K562 (cell line): ENCODE measurements around the gene TPD52L1. TPM values are rescaled to one million over a fixed set of nuclear protein-coding genes. Genes with fewer than 3 reads are reported as not detected.

Experiments
- ATAC-seq: fragments of 200-7000 bp; cut with Tn5 transposase; 3 replicates; pipeline ENCODE4 v1.9.1; 2020; ENCODE audit warnings: moderate library complexity
- BruUV-seq: library from RNA; stranded (reverse); fragments of 400-500 nt; replicated peaks from 2 replicates; lab custom pipeline; 2021; lab: Mats Ljungman, UMichigan
- CTCF ChIA-PET: fragments of 300-600 bp; formaldehyde crosslinking; extraction: SDS; loops from one replicate; lab custom pipeline; 2021; ENCODE audit warnings: low intra/inter-chr PET ratio; lab: Yijun Ruan, JAX
- POLR2A ChIA-PET: fragments of 300-600, 350-650 bp; sonication (Branson Sonifier 250); formaldehyde crosslinking; extraction: SDS; loops from one replicate; lab custom pipeline; 2021; ENCODE audit warnings: antibody characterized with exemption, inconsistent platforms; lab: Yijun Ruan, JAX
- DNase-seq, 4 experiments: peaks; one replicate each; pipeline versions ENCODE4 v3.0.0 to v3.0.0-alpha.2; 2011 to 2018; ENCODE audit warnings: low spot score in 3 of 4, mixed read lengths in 3 of 4; ENCODE audit errors: extremely low read depth in 1 of 4
- FAIRE-seq: peaks from 2 replicates; lab custom pipeline; 2011; peaks lifted over from hg19 to GRCh38; lab: Jason Lieb, UNC
- H2AFZ ChIP-seq: 2 replicates; pipeline ENCODE4 v1.6.0; 2011; ENCODE audit warnings: low read depth, low read length, control low read depth, inconsistent platforms
- H3K27ac ChIP-seq: fragments of 200-600 bp; 3 replicates; pipeline ENCODE4 v1.8.0; 2011; ENCODE audit warnings: low read depth, mild to moderate bottlenecking, control low read depth, inconsistent platforms, low read length, moderate library complexity, mixed read lengths; ENCODE audit errors: extremely low read depth
- H3K27me3 ChIP-seq, 2 experiments: fragments of 300-600 bp in 1 of 2; 2 replicates in 1 of 2; 3 replicates in 1 of 2; pipeline versions ENCODE4 v1.6.0 to v1.8.0; 2011; ENCODE audit warnings: inconsistent platforms in 2 of 2, low read length in 2 of 2, mild to moderate bottlenecking in 1 of 2, mixed read lengths in 1 of 2, moderate library complexity in 1 of 2; ENCODE audit not compliant: control insufficient read depth in 2 of 2, insufficient read depth in 2 of 2
- H3K36me3 ChIP-seq: fragments of 300-600 bp; 3 replicates; pipeline ENCODE4 v1.8.0; 2011; ENCODE audit warnings: mild to moderate bottlenecking, low read length, inconsistent platforms; ENCODE audit not compliant: control insufficient read depth, insufficient read depth
- H3K4me1 ChIP-seq, 2 experiments: fragments of 200-600 bp in 1 of 2; replicated peaks in 1 of 2; 2 replicates in 1 of 2; 3 replicates in 1 of 2; pipeline versions ENCODE4 v1.5.1 to v1.8.0; 2011; ENCODE audit warnings: inconsistent platforms in 2 of 2, low read length in 2 of 2, mild to moderate bottlenecking in 1 of 2, mixed read lengths in 1 of 2, moderate library complexity in 1 of 2; ENCODE audit not compliant: control insufficient read depth in 2 of 2, insufficient read depth in 2 of 2
- H3K4me2 ChIP-seq: 2 replicates; pipeline ENCODE4 v1.6.1; 2011; ENCODE audit warnings: low read length, control low read depth, inconsistent platforms, mixed read lengths; ENCODE audit not compliant: insufficient read depth
- H3K4me3 ChIP-seq: fragments of 200-600 bp; sonication (generic), shearing (Covaris generic); 2 replicates; pipeline ENCODE4 v1.5.1; 2016; ENCODE audit warnings: control low read depth, inconsistent platforms
- H3K79me2 ChIP-seq: fragments of 200-600 bp; 3 replicates; pipeline ENCODE4 v1.8.0; 2011; ENCODE audit warnings: low read length, inconsistent platforms; ENCODE audit not compliant: control insufficient read depth, insufficient read depth
- H3K9ac ChIP-seq, 2 experiments: 2 replicates each; pipeline versions ENCODE4 v1.6.0 to v1.6.1; 2011; ENCODE audit warnings: low read depth in 2 of 2, low read length in 2 of 2, control low read depth in 1 of 2, inconsistent platforms in 1 of 2, mild to moderate bottlenecking in 1 of 2, mixed read lengths in 1 of 2; ENCODE audit not compliant: insufficient read depth in 1 of 2
- H3K9me1 ChIP-seq: one replicate; pipeline ENCODE4 v1.6.0; 2011; ENCODE audit warnings: inconsistent platforms, mild to moderate bottlenecking, low read length, moderate library complexity; ENCODE audit not compliant: control insufficient read depth, insufficient read depth
- H3K9me3 ChIP-seq: replicated peaks from 2 replicates; pipeline ENCODE4 v1.5.1; 2011; ENCODE audit warnings: low read depth, low read length, inconsistent platforms; ENCODE audit not compliant: control insufficient read depth, insufficient read depth
- H4K20me1 ChIP-seq: replicated peaks from 2 replicates; pipeline ENCODE4 v1.6.1; 2011; ENCODE audit warnings: low read length, inconsistent platforms, mixed read lengths; ENCODE audit not compliant: control insufficient read depth, insufficient read depth
- ARID4B ChIP-seq: sonication (generic); formaldehyde crosslinking; IDR thresholded peaks from 2 replicates; pipeline ENCODE4 v1.8.0; 2022; ENCODE audit warnings: mild to moderate bottlenecking, missing genetic modification reagents
- ATF3 ChIP-seq, 2 experiments: fragments of 450-650 bp in 1 of 2; sonication (generic) in 1 of 2; formaldehyde crosslinking in 1 of 2; IDR thresholded peaks in 1 of 2; conservative IDR thresholded peaks in 1 of 2; 2 replicates each; pipeline versions ENCODE4 v1.6.1 to v1.8.1; 2016 to 2023; ENCODE audit warnings: mild to moderate bottlenecking in 2 of 2, moderate library complexity in 2 of 2, inconsistent platforms in 1 of 2, missing genetic modification reagents in 1 of 2
- ATF7 ChIP-seq: fragments of 450-650 bp; IDR thresholded peaks from 2 replicates; pipeline ENCODE4 v1.7.1; 2014; ENCODE audit warnings: mild to moderate bottlenecking, moderate library complexity
- CEBPG ChIP-seq, 3 experiments: fragments of 200-800 bp in 1 of 3; sonication (Bioruptor generic) in 1 of 3; sonication (generic) in 1 of 3; formaldehyde crosslinking in 1 of 3; IDR thresholded peaks in 2 of 3; conservative IDR thresholded peaks in 1 of 3; 2 replicates each; pipeline versions ENCODE4 v1.6.1 to v1.8.0; 2016 to 2022; ENCODE audit warnings: missing compliant biosample characterization in 2 of 3, missing genetic modification characterization in 2 of 3, mild to moderate bottlenecking in 1 of 3, missing genetic modification reagents in 1 of 3
- GTF3C2 ChIP-seq: IDR thresholded peaks from 3 replicates; pipeline ENCODE4 v1.6.1; 2011; ENCODE audit warnings: borderline replicate concordance, mild to moderate bottlenecking, moderate library complexity; ENCODE audit not compliant: insufficient read length; ENCODE audit errors: extremely low read depth
- HDAC3 ChIP-seq: fragments of 450-650 bp; IDR thresholded peaks from 2 replicates; pipeline ENCODE4 v1.6.1; 2018; ENCODE audit warnings: borderline replicate concordance, mild to moderate bottlenecking, moderate library complexity; ENCODE audit not compliant: partially characterized antibody
- KLF6 ChIP-seq: fragments of 250-450 bp; sonication (Bioruptor Pico); IDR thresholded peaks from 2 replicates; pipeline ENCODE4 v1.4.0; 2020; ENCODE audit warnings: mild to moderate bottlenecking, moderate library complexity, borderline replicate concordance
- RFX7 ChIP-seq: fragments of 250-450 bp; sonication (Bioruptor Pico); IDR thresholded peaks from 2 replicates; pipeline ENCODE4 v1.5.1; 2021; ENCODE audit warnings: mild to moderate bottlenecking
- TAL1 ChIP-seq: fragments of 450-650 bp; IDR thresholded peaks from 2 replicates; pipeline ENCODE4 v1.6.1; 2016; ENCODE audit warnings: mild to moderate bottlenecking
- ZNF699 ChIP-seq: fragments of 250-450 bp; sonication (Bioruptor Pico); IDR thresholded peaks from 2 replicates; pipeline ENCODE4 v1.8.0; 2021; ENCODE audit warnings: mild to moderate bottlenecking, moderate library complexity; ENCODE audit not compliant: insufficient replicate concordance
- WGBS: fragments of 100-300 bp; shearing (Covaris generic); methylation state at CpG from one replicate; pipeline ENCODE4 v1.1.6; 2016; ENCODE audit warnings: low coverage, mixed read lengths; ENCODE audit not compliant: insufficient coverage; ENCODE audit errors: missing lambda C conversion rate; 5-methylcytosine and 5-hydroxymethylcytosine counted together
- in situ Hi-C: fragments of 300-500 bp; cut with MboI; formaldehyde crosslinking; loops from 4 replicates; pipeline ENCODE4 v1.15.0; 2018; ENCODE audit warnings: inconsistent platforms, mixed read lengths
- intact Hi-C: fragments of 100-400 bp; cut with micrococcal nuclease; formaldehyde crosslinking; loops from 2 replicates; pipeline ENCODE4 v1.14.2; 2022
- polyA plus RNA-seq, 8 experiments: library from polyadenylated mRNA; depleted of rRNA in 4 of 8; stranded (reverse) in 5 of 8; unstranded in 3 of 8; fragments of >200 nt; fragmentation: Nextera tagmentation in 2 of 8; fragmentation: Illumina TruSeq in 1 of 8; extraction: Ambion mirVana in 2 of 8; extraction: Trizol in 1 of 8; gene quantifications; 2 replicates each; pipeline versions ENCODE4 v1.2.1 to v1.2.3, GENCODE V29; 2011 to 2014; ENCODE audit warnings: inconsistent platforms in 1 of 8, missing spikeins in 1 of 8
- total RNA-seq, 7 experiments: library from RNA; depleted of rRNA in 6 of 7; stranded (reverse); fragments of >200 nt in 6 of 7; fragmentation: Illumina TruSeq in 2 of 7; extraction: Trizol in 2 of 7; gene quantifications; 2 replicates each; pipeline versions ENCODE4 v1.2.1 to v1.2.3, GENCODE V29; 2011 to 2021; ENCODE audit warnings: low replicate concordance in 1 of 7

TPD52L1 gene
- total and polyA plus RNA-seq, 9 of the 15 experiments (the other 6 are each of a cell fraction or from before 2014, with no cell fraction given): 12.9 to 149 (median 75.7) TPM

GRCh38 chr6:125169522-125169921 lies 15.9 kb downstream of the TPD52L1 start (continued):
- TF ChIP-seq GTF3C2: no peak
- TF ChIP-seq RFX7 (CRISPR knock-in tag): no peak
- TF ChIP-seq ZNF699: no peak
- TF ChIP-seq TAL1: peak; percentile 12; the same call in 1 of the 2 replicates
- no peak for TF ChIP-seq HDAC3

GRCh38 chr6:125170376-125170775 lies 16.8 kb downstream of the TPD52L1 start:
- Histone ChIP-seq H3K27me3 (no peaks in the 10 kb centered on the region), H3K36me3 (no peaks in the 10 kb centered on the region; the same call in 2 of the 3 replicates), H3K9me3 (no peaks in the 10 kb centered on the region), H3K4me2 (no peak overlapping the region), H3K27ac (no peak overlapping the region), H3K79me2 (0 out of 3 replicates have a peak, but pooled peaks cover 4% of the 10 kb centered on the region), H3K9me1 (no peaks in the 10 kb centered on the region), H4K20me1 (no peaks in the 10 kb centered on the region), H3K4me1 (peaks cover 0 to 41% of the 10 kb centered on the region in 2 experiments; a peak in 3 of 5 replicates), H2AFZ (no peak overlapping the region), H3K9ac (no peak overlapping the region; a peak in 1 of 4 replicates), H3K4me3 (no peak overlapping the region)
- BruUV-seq: no TSS peak
- no peak for FAIRE-seq
- 48% methylated on average over 1 of the region's 1 CpG for WGBS
- intact Hi-C loops (no loop called here), in situ Hi-C loops (loop anchor here (25.0 kb wide), 1 partner anchor 592 kb away; no protein-coding TSS in a partner anchor)
- ChIA-PET CTCF (no interaction called here), POLR2A (interaction anchor here (0.9 to 2.5 kb wide), 2 partner anchors 18 to 28 kb away, joined by 3 to 10 read pairs; no protein-coding TSS in a partner anchor)
- peak; percentile 64 for ATAC-seq
- no peak for DNase-seq
- TF ChIP-seq ATF3 (IDR thresholded peaks at IDR 0.05) (peak; percentile 80; the same call in 1 of the 2 replicates), ATF3 (CRISPR knock-in tag; conservative IDR thresholded peaks at IDR 0.05) (no peak), ARID4B (CRISPR knock-in tag) (no peak), KLF6 (CRISPR knock-in tag) (no peak), CEBPG (CRISPR knock-in tag; IDR thresholded peaks at IDR 0.05) (peak; percentile 83), CEBPG (tag; conservative IDR thresholded peaks at IDR 0.05 in 1 of 2, IDR thresholded peaks at IDR 0.05 in 1 of 2) (peak; percentile 82 to 94), ATF7 (peak; percentile 61; the same call in 1 of the 2 replicates)
